Ishikawa (cell line): ENCODE results near the gene SLC6A19.
A peak's percentile ranks its signal among the peaks of the same experiment; 100 is the strongest.

Source experiments
- EP300 ChIP-seq: IDR thresholded peaks from 2 replicates; pipeline ENCODE4 v1.6.1; 2012; ENCODE audit warnings: borderline replicate concordance
- RAD21 ChIP-seq: IDR thresholded peaks from 2 replicates; pipeline ENCODE4 v1.6.1; 2012; ENCODE audit warnings: low read depth

DNA sequence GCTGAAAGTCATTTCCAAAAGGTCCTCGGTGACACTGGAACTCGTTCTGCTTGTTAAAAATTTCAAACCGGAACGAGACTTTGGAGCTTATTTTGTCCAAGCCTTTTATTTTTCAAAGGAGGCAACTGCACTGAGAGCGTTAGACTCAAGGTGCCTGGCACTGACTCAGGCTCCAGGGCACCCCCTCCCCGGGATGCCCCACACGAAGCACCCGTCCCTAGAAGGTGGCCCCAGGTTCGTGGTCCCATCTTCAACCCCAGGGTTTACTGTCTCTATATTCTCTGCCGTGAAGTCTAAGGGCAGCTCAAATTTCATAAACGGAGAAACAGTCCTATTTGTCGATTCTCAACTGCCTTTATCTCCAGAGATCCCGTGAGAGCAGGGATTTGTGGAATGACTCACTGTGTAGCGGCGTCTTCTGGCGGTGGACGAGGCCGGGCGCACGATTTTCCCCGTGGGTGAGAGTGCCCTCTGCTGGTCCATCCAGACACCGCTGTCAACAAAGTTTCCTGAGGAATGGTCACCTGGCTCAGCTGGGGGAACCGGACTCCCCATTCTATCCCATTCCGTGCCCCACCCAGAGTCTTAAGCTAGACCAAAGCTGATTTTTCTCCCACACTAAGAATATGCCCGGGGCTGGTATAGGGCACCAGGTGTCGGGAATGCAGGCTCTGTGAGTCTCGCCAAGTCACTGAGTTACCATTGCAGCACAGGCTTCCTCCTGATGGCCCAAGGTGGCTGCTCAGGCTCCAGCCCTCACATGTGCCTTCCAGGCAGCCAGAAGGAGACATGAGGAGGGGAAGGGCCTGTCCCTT, 27.1 kb upstream of the SLC6A19 start:
- TF ChIP-seq EP300 = no peak
- TF ChIP-seq RAD21 = peak; percentile 80
